Sigmoid colon (tissue), 4 donors: ENCODE measurements around the gene BRINP3.

ENCODE experiments used
- CTCF ChIP-seq, 4 experiments: fragments of 450-650 bp in 3 of 4; fragments of 200-600 bp in 1 of 4; IDR thresholded peaks; one replicate each; pipeline ENCODE4 v1.5.1; 2016 to 2019; ENCODE audit warnings: antibody characterized with exemption in 4 of 4, mild to moderate bottlenecking in 3 of 4, moderate library complexity in 2 of 4
- POLR2A ChIP-seq, 2 donors: fragments of 450-650 bp; IDR thresholded peaks; one replicate each; pipeline ENCODE4 v1.6.1; 2016; ENCODE audit warnings: antibody characterized with exemption in 2 of 2, mild to moderate bottlenecking in 2 of 2, moderate library complexity in 2 of 2
- POLR2AphosphoS5 ChIP-seq, 4 donors: sonication (generic); formaldehyde crosslinking; IDR thresholded peaks; one replicate each; pipeline ENCODE4 v1.6.1; 2017; ENCODE audit warnings: antibody characterized with exemption in 4 of 4

- no peak for TF ChIP-seq CTCF (IDR thresholded peaks at IDR 0.05)
- no peak for TF ChIP-seq POLR2AphosphoS5 (IDR thresholded peaks at IDR 0.05)
- no peak for TF ChIP-seq POLR2A (IDR thresholded peaks at IDR 0.05)
These were observed 339.0 kb downstream of the BRINP3 start for GRCh38 chr1:190138702-190139101.
